ENCODE results near the gene TMEM97.

- no peak for TF ChIP-seq EZH2 (IDR thresholded peaks at IDR 0.05)
- no peak for TF ChIP-seq POLR2AphosphoS5 (IDR thresholded peaks at IDR 0.05; ENCODE audit: borderline replicate concordance, low read depth, low read length)
- TF ChIP-seq FOXP2 (optimal IDR thresholded peaks at IDR 0.05; ENCODE audit: control extremely low read depth, extremely low read length, insufficient read depth), result no peak
Observed at GRCh38 chr17:28350271-28350670, 31.3 kb downstream of the TMEM97 start.

Data from SK-N-MC (cell line).